ENCODE results near the gene SPATA2L. TPM values are rescaled to one million over a fixed set of nuclear protein-coding genes. Genes with fewer than 3 reads are reported as not detected.

SPATA2L gene
- total RNA-seq, 1 donor from 2014 or later: 12.9 TPM

- peak; percentile 64 for DNase-seq (ENCODE audit: low spot score)
- H3K27ac Mint-ChIP-seq: peak overlapping the region; percentile 19
- H3K27me3 Mint-ChIP-seq (ENCODE audit: low read depth): no peaks in the 10 kb centered on the region
- peaks cover 84% of the 10 kb centered on the region for H3K36me3 Mint-ChIP-seq (ENCODE audit: low read depth)
- intact Hi-C loops (cut with micrococcal nuclease): loop anchor here (2.0 kb wide), 1 partner anchor 17 kb away; the partner anchor contains the start of genes VPS9D1 and ZNF276
- no peaks in the 10 kb centered on the region for H3K9me3 Mint-ChIP-seq
- H3K4me1 Mint-ChIP-seq (ENCODE audit: low read depth): peaks cover 15% of the 10 kb centered on the region
- no peak overlapping the region for H3K4me3 Mint-ChIP-seq (ENCODE audit: low read depth)
These were observed 36.0 kb upstream of the SPATA2L start for GRCh38 chr16:89737341-89738071.

- peaks cover 91% of the 10 kb centered on the region for H3K36me3 Mint-ChIP-seq (ENCODE audit: low read depth)
- H3K27me3 Mint-ChIP-seq (ENCODE audit: low read depth): no peaks in the 10 kb centered on the region
- H3K27ac Mint-ChIP-seq: peak overlapping the region; percentile 58
- no peaks in the 10 kb centered on the region for H3K9me3 Mint-ChIP-seq
- no peak overlapping the region for H3K4me3 Mint-ChIP-seq (ENCODE audit: low read depth)
- intact Hi-C loops (cut with micrococcal nuclease): loop anchor here (2.0 kb wide), 1 partner anchor 16 kb away; the partner anchor contains the start of genes VPS9D1 and ZNF276
- H3K4me1 Mint-ChIP-seq (ENCODE audit: low read depth): peaks cover 18% of the 10 kb centered on the region
- no peak for DNase-seq (ENCODE audit: low spot score)
These were observed 35.0 kb upstream of the SPATA2L start for GRCh38 chr16:89736554-89736953.

- Mint-ChIP-seq H3K27ac (no peak overlapping the region), H3K27me3 (ENCODE audit: low read depth) (no peaks in the 10 kb centered on the region), H3K4me3 (ENCODE audit: low read depth) (no peak overlapping the region), H3K36me3 (ENCODE audit: low read depth) (peaks cover 87% of the 10 kb centered on the region), H3K4me1 (ENCODE audit: low read depth) (peaks cover 20% of the 10 kb centered on the region), H3K9me3 (no peaks in the 10 kb centered on the region)
- intact Hi-C loops (cut with micrococcal nuclease): no loop called here
- DNase-seq (ENCODE audit: low spot score): no peak
These were observed 32.3 kb upstream of the SPATA2L start for GRCh38 chr16:89733792-89734191.

- Mint-ChIP-seq H3K4me1 (ENCODE audit: low read depth) (peaks cover 20% of the 10 kb centered on the region), H3K27me3 (ENCODE audit: low read depth) (no peaks in the 10 kb centered on the region), H3K27ac (no peak overlapping the region), H3K36me3 (ENCODE audit: low read depth) (peaks cover 84% of the 10 kb centered on the region), H3K9me3 (no peaks in the 10 kb centered on the region), H3K4me3 (ENCODE audit: low read depth) (no peak overlapping the region)
- DNase-seq (ENCODE audit: low spot score): no peak
- intact Hi-C loops (cut with micrococcal nuclease): no loop called here
These were observed 31.8 kb upstream of the SPATA2L start for GRCh38 chr16:89733322-89733721.

GRCh38 chr16:89732918-89733242 is 31.4 kb upstream of the SPATA2L start:
- intact Hi-C loops (cut with micrococcal nuclease): no loop called here
- Mint-ChIP-seq H3K4me1 (ENCODE audit: low read depth) (peaks cover 19% of the 10 kb centered on the region), H3K27ac (no peak overlapping the region), H3K4me3 (ENCODE audit: low read depth) (no peak overlapping the region), H3K27me3 (ENCODE audit: low read depth) (no peaks in the 10 kb centered on the region), H3K36me3 (ENCODE audit: low read depth) (peaks cover 81% of the 10 kb centered on the region), H3K9me3 (no peaks in the 10 kb centered on the region)
- no peak for DNase-seq (ENCODE audit: low spot score)

GRCh38 chr16:89732142-89732917 is 30.8 kb upstream of the SPATA2L start:
- peaks cover 81% of the 10 kb centered on the region for H3K36me3 Mint-ChIP-seq (ENCODE audit: low read depth)
- peaks cover 13% of the 10 kb centered on the region for H3K4me1 Mint-ChIP-seq (ENCODE audit: low read depth)
- no peak overlapping the region for H3K4me3 Mint-ChIP-seq (ENCODE audit: low read depth)
- intact Hi-C loops (cut with micrococcal nuclease): no loop called here
- no peaks in the 10 kb centered on the region for H3K9me3 Mint-ChIP-seq
- no peaks in the 10 kb centered on the region for H3K27me3 Mint-ChIP-seq (ENCODE audit: low read depth)
- no peak overlapping the region for H3K27ac Mint-ChIP-seq
- no peak for DNase-seq (ENCODE audit: low spot score)

GRCh38 chr16:89730610-89731234 is 29.2 kb upstream of the SPATA2L start:
- H3K36me3 Mint-ChIP-seq (ENCODE audit: low read depth): peaks cover 73% of the 10 kb centered on the region
- no peak overlapping the region for H3K4me3 Mint-ChIP-seq (ENCODE audit: low read depth)
- H3K27me3 Mint-ChIP-seq (ENCODE audit: low read depth): no peaks in the 10 kb centered on the region
- DNase-seq (ENCODE audit: low spot score): no peak
- H3K9me3 Mint-ChIP-seq: no peaks in the 10 kb centered on the region
- H3K4me1 Mint-ChIP-seq (ENCODE audit: low read depth): peaks cover 11% of the 10 kb centered on the region
- H3K27ac Mint-ChIP-seq: no peak overlapping the region
- intact Hi-C loops (cut with micrococcal nuclease): no loop called here

- H3K4me3 Mint-ChIP-seq (ENCODE audit: low read depth): no peak overlapping the region
- no peaks in the 10 kb centered on the region for H3K9me3 Mint-ChIP-seq
- no peaks in the 10 kb centered on the region for H3K27me3 Mint-ChIP-seq (ENCODE audit: low read depth)
- no peak for DNase-seq (ENCODE audit: low spot score)
- H3K27ac Mint-ChIP-seq: no peak overlapping the region
- peaks cover 9% of the 10 kb centered on the region for H3K4me1 Mint-ChIP-seq (ENCODE audit: low read depth)
- H3K36me3 Mint-ChIP-seq (ENCODE audit: low read depth): peaks cover 66% of the 10 kb centered on the region
- intact Hi-C loops (cut with micrococcal nuclease): no loop called here
These were observed 28.5 kb upstream of the SPATA2L start for GRCh38 chr16:89729863-89730593.

GRCh38 chr16:89729293-89729692 is 27.8 kb upstream of the SPATA2L start:
- peaks cover 59% of the 10 kb centered on the region for H3K36me3 Mint-ChIP-seq (ENCODE audit: low read depth)
- H3K4me3 Mint-ChIP-seq (ENCODE audit: low read depth): no peak overlapping the region
- H3K27me3 Mint-ChIP-seq (ENCODE audit: low read depth): no peaks in the 10 kb centered on the region
- intact Hi-C loops (cut with micrococcal nuclease): no loop called here
- no peaks in the 10 kb centered on the region for H3K9me3 Mint-ChIP-seq
- H3K4me1 Mint-ChIP-seq (ENCODE audit: low read depth): peaks cover 12% of the 10 kb centered on the region
- H3K27ac Mint-ChIP-seq: no peak overlapping the region
- DNase-seq (ENCODE audit: low spot score): no peak

GRCh38 chr16:89727406-89728120 is 26.1 kb upstream of the SPATA2L start:
- DNase-seq (ENCODE audit: low spot score): no peak
- Mint-ChIP-seq H3K9me3 (no peaks in the 10 kb centered on the region), H3K4me3 (ENCODE audit: low read depth) (no peak overlapping the region), H3K36me3 (ENCODE audit: low read depth) (peaks cover 60% of the 10 kb centered on the region), H3K4me1 (ENCODE audit: low read depth) (peaks cover 25% of the 10 kb centered on the region), H3K27me3 (ENCODE audit: low read depth) (no peaks in the 10 kb centered on the region), H3K27ac (no peak overlapping the region)
- intact Hi-C loops (cut with micrococcal nuclease): no loop called here

- H3K9me3 Mint-ChIP-seq: no peaks in the 10 kb centered on the region
- H3K27me3 Mint-ChIP-seq (ENCODE audit: low read depth): no peaks in the 10 kb centered on the region
- intact Hi-C loops (cut with micrococcal nuclease): loop anchor here (5.0 kb wide), 3 partner anchors 39 to 359 kb away; no protein-coding TSS in a partner anchor
- peaks cover 37% of the 10 kb centered on the region for H3K4me1 Mint-ChIP-seq (ENCODE audit: low read depth)
- H3K36me3 Mint-ChIP-seq (ENCODE audit: low read depth): peaks cover 31% of the 10 kb centered on the region
- DNase-seq (ENCODE audit: low spot score): peak; percentile 85
- peak overlapping the region; percentile 87 for H3K27ac Mint-ChIP-seq
- H3K4me3 Mint-ChIP-seq (ENCODE audit: low read depth): peak overlapping the region; percentile 87
These were observed 22.1 kb upstream of the SPATA2L start for GRCh38 chr16:89723279-89724250.

Data from activated T-helper 2 cell treated with anti-CD3 and anti-CD28 coated beads, Interferon-gamma antibody, Interleukin-2, Interleukin-4, amounts not matched to agents 10 μg/mL and 5 μg/mL and 100 μg/mL, durations not matched to agents 14 hours and 24 hours and 36 hours (primary cell).